IMR-90 (cell line): ENCODE measurements around the gene WASL. TPM values are rescaled to one million over a fixed set of nuclear protein-coding genes. Genes with fewer than 3 reads are reported as not detected.

Source experiments
- ATAC-seq: fragments of 200-7000 bp; cut with Tn5 transposase; 2 replicates; pipeline ENCODE4 v1.9.1; 2020; ENCODE audit warnings: low read depth, mild to moderate bottlenecking, moderate library complexity
- BruUV-seq: library from RNA; stranded (reverse); fragments of 400-500 nt; replicated peaks from 2 replicates; lab custom pipeline; 2021; lab: Mats Ljungman, UMichigan
- CTCF ChIA-PET: fragments of 300-600 bp; formaldehyde crosslinking; extraction: SDS; loops from one replicate; lab custom pipeline; 2021; ENCODE audit warnings: antibody characterized with exemption; lab: Yijun Ruan, JAX
- POLR2A ChIA-PET: fragments of 300-600 bp; sonication (Branson Sonifier 250); formaldehyde crosslinking; loops from one replicate; lab custom pipeline; 2022; ENCODE audit warnings: antibody characterized with exemption; ENCODE audit not compliant: unreplicated experiment; lab: Charles Lee
- DNase-seq: peaks from one replicate; pipeline ENCODE4 v3.0.0; 2013
- H2AFZ ChIP-seq: replicated peaks from 2 replicates; pipeline ENCODE3; 2013; ENCODE audit warnings: low read length, mild to moderate bottlenecking; ENCODE audit not compliant: poor library complexity
- H2AK5ac ChIP-seq: 2 replicates; pipeline ENCODE4 v1.6.1; 2013; ENCODE audit warnings: low read depth, low read length, inconsistent platforms
- H2AK9ac ChIP-seq: replicated peaks from 2 replicates; pipeline ENCODE3; 2013; ENCODE audit warnings: mild to moderate bottlenecking, low read depth, low read length, moderate library complexity; ENCODE audit not compliant: poor library complexity
- H2BK120ac ChIP-seq: 2 replicates; pipeline ENCODE4 v1.6.1; 2013; ENCODE audit warnings: low read depth, low read length, inconsistent platforms
- H2BK15ac ChIP-seq: 3 replicates; pipeline ENCODE4 v1.6.1; 2013; ENCODE audit warnings: low read depth, low read length, inconsistent platforms
- H2BK20ac ChIP-seq: 2 replicates; pipeline ENCODE4 v1.6.1; 2013; ENCODE audit warnings: low read depth, mild to moderate bottlenecking, inconsistent platforms, low read length, moderate library complexity
- H2BK5ac ChIP-seq: 2 replicates; pipeline ENCODE4 v1.6.1; 2013; ENCODE audit warnings: mild to moderate bottlenecking, low read depth, low read length, inconsistent platforms; ENCODE audit not compliant: poor library complexity, severe bottlenecking
- H3K14ac ChIP-seq: replicated peaks from 2 replicates; pipeline ENCODE4 v1.6.1; 2013; ENCODE audit warnings: low read depth, low read length, inconsistent platforms
- H3K18ac ChIP-seq: 2 replicates; pipeline ENCODE4 v1.6.1; 2013; ENCODE audit warnings: low read depth, low read length, control low read depth
- H3K23ac ChIP-seq: 2 replicates; pipeline ENCODE4 v1.6.1; 2013; ENCODE audit warnings: low read depth, low read length, inconsistent platforms
- H3K27ac ChIP-seq: 2 replicates; pipeline ENCODE4 v1.5.1; 2013; ENCODE audit warnings: mild to moderate bottlenecking, control low read depth, low read length; ENCODE audit not compliant: insufficient read depth
- H3K27me3 ChIP-seq: 2 replicates; pipeline ENCODE4 v1.6.1; 2013; ENCODE audit warnings: low read length; ENCODE audit not compliant: control insufficient read depth, insufficient read depth
- H3K36me3 ChIP-seq: 2 replicates; pipeline ENCODE4 v1.6.1; 2013; ENCODE audit warnings: low read length, mixed read lengths; ENCODE audit not compliant: control insufficient read depth, insufficient read depth
- H3K4ac ChIP-seq: 2 replicates; pipeline ENCODE4 v1.6.1; 2013; ENCODE audit warnings: low read depth, low read length, inconsistent platforms
- H3K4me1 ChIP-seq: 2 replicates; pipeline ENCODE4 v1.6.1; 2013; ENCODE audit warnings: low read length, mixed read lengths; ENCODE audit not compliant: control insufficient read depth, insufficient read depth
- H3K4me2 ChIP-seq: 2 replicates; pipeline ENCODE4 v1.6.1; 2013; ENCODE audit warnings: low read depth, mild to moderate bottlenecking, control low read depth, low read length, moderate library complexity
- H3K4me3 ChIP-seq: 2 replicates; pipeline ENCODE4 v1.5.1; 2013; ENCODE audit warnings: low read depth, mild to moderate bottlenecking, control low read depth, low read length, moderate library complexity; ENCODE audit not compliant: insufficient read depth
- H3K56ac ChIP-seq: 2 replicates; pipeline ENCODE4 v1.6.1; 2013; ENCODE audit warnings: low read length, inconsistent platforms; ENCODE audit not compliant: insufficient read depth; ENCODE audit errors: extremely low read depth
- H3K79me1 ChIP-seq, 2 experiments: 2 replicates each; pipeline ENCODE4 v1.6.1; 2013; ENCODE audit warnings: low read length in 2 of 2, inconsistent platforms in 1 of 2, low read depth in 1 of 2
- H3K9ac ChIP-seq: 2 replicates; pipeline ENCODE4 v1.6.1; 2013; ENCODE audit warnings: low read depth, low read length, control low read depth
- H3K9me1 ChIP-seq: 2 replicates; pipeline ENCODE4 v1.6.1; 2013; ENCODE audit warnings: low read length, inconsistent platforms; ENCODE audit not compliant: insufficient read depth
- H3K9me3 ChIP-seq: 2 replicates; pipeline ENCODE4 v1.6.1; 2013; ENCODE audit warnings: low read length; ENCODE audit not compliant: control insufficient read depth, insufficient read depth
- H4K20me1 ChIP-seq: 2 replicates; pipeline ENCODE4 v1.6.1; 2013; ENCODE audit warnings: low read length, inconsistent platforms; ENCODE audit not compliant: insufficient read depth
- H4K5ac ChIP-seq: 2 replicates; pipeline ENCODE4 v1.6.1; 2013; ENCODE audit warnings: mild to moderate bottlenecking, low read depth, low read length, control low read depth
- H4K8ac ChIP-seq, 2 experiments: 2 replicates each; pipeline ENCODE4 v1.6.1; 2013; ENCODE audit warnings: low read depth in 2 of 2, low read length in 2 of 2, control low read depth in 1 of 2, inconsistent platforms in 1 of 2
- H4K91ac ChIP-seq: 2 replicates; pipeline ENCODE4 v1.6.1; 2013; ENCODE audit warnings: low read depth, low read length, inconsistent platforms; ENCODE audit not compliant: insufficient read depth
- CEBPB ChIP-seq: IDR thresholded peaks from 2 replicates; pipeline ENCODE4 v1.6.1; 2012; ENCODE audit warnings: low read depth, low read length, improper control_type of control experiment
- CHD1 ChIP-seq: IDR thresholded peaks from 2 replicates; pipeline ENCODE4 v1.6.1; 2012; ENCODE audit warnings: low read depth, low read length, improper control_type of control experiment
- MAFK ChIP-seq: IDR thresholded peaks from 2 replicates; pipeline ENCODE4 v1.6.1; 2012; ENCODE audit warnings: low read depth, low read length, improper control_type of control experiment
- NFE2L2 ChIP-seq: fragments of 150-350 bp; IDR thresholded peaks from 2 replicates; pipeline ENCODE4 v1.6.1; 2016; ENCODE audit warnings: low read depth, mild to moderate bottlenecking, low read length
- POLR2A ChIP-seq: IDR thresholded peaks from 2 replicates; pipeline ENCODE4 v1.6.1; 2012; ENCODE audit warnings: mild to moderate bottlenecking, low read depth, low read length
- WGBS, 2 experiments: methylation state at CpG; one replicate each; pipeline versions ENCODE4 v1.1.5 to v1.1.7; 2013; ENCODE audit warnings: missing lambda C conversion rate in 2 of 2; ENCODE audit not compliant: insufficient read length in 1 of 2; ENCODE audit errors: extremely low coverage in 2 of 2; 5-methylcytosine and 5-hydroxymethylcytosine counted together
- dilution Hi-C: fragments of 300-500 bp; cut with HindIII; formaldehyde crosslinking; loops from one replicate; pipeline ENCODE4 v1.14.3; 2018; ENCODE audit warnings: low sequenced_read_pairs; ENCODE audit not compliant: unreplicated experiment
- in situ Hi-C: fragments of 300-500 bp; cut with MboI; formaldehyde crosslinking; loops from 3 replicates; pipeline ENCODE4 v1.14.3; 2019; ENCODE audit warnings: low sequenced_read_pairs, inconsistent platforms, mixed read lengths
- intact Hi-C: fragments of 100-400 bp; cut with micrococcal nuclease; formaldehyde crosslinking; loops from 2 replicates; pipeline ENCODE4 v1.10.0; 2022
- polyA plus RNA-seq, 3 experiments: library from polyadenylated mRNA; depleted of rRNA; stranded (reverse); fragments of >200 nt; gene quantifications; 2 replicates each; pipeline ENCODE4 v1.2.3, GENCODE V29; 2012; ENCODE audit warnings: low replicate concordance in 1 of 3
- total RNA-seq: library from RNA; depleted of rRNA; stranded (reverse); fragments of >200 nt; gene quantifications from 2 replicates; pipeline ENCODE4 v1.2.3, GENCODE V29; 2012
- TF ChIP-seq, protein P1 (sequence below): fragments of 150-350 bp; IDR thresholded peaks from 2 replicates; pipeline ENCODE4 v1.6.1; 2016; ENCODE audit warnings: low read depth, mild to moderate bottlenecking, low read length, moderate library complexity, borderline replicate concordance
- TF ChIP-seq, protein P2 (sequence below): fragments of 150-350 bp; IDR thresholded peaks from 2 replicates; pipeline ENCODE4 v1.6.1; 2017; ENCODE audit warnings: mild to moderate bottlenecking, antibody characterized with exemption, low read length, low read depth
- TF ChIP-seq, protein P3 (sequence below): conservative IDR thresholded peaks from 2 replicates; pipeline ENCODE4 v1.5.1; 2012; ENCODE audit warnings: mild to moderate bottlenecking, low read depth, low read length, improper control_type of control experiment

Gene WASL
- total and polyA plus RNA-seq, 2 of the 4 experiments (the other 2 are of a cell fraction), result 2.3 to 7.9 TPM

DNA sequence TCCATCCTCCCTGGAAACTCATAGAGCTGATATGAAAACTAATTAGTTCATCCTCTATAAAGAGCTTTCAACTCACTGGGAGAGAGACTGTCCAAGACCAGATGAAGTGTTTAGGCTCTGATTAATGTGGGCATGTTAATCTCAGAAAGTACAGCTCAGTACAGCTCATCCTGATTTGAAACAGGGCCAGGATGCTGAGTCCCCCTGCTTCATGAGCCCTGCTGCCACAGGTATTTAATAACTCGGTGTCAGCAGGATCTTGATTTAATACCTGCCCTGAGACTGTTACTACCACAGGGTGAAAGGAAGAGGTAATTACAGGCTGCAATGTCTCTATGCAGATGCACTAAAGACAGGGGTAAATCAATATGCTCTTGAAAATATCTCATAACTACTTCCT lies 82.3 kb downstream of the WASL start:
- Histone ChIP-seq H2BK20ac (no peak overlapping the region), H2BK120ac (no peak overlapping the region), H4K8ac (no peak overlapping the region), H3K4me1 (no peaks in the 10 kb centered on the region), H2AFZ (no peak overlapping the region), H3K36me3 (no peaks in the 10 kb centered on the region), H3K9me1 (no peaks in the 10 kb centered on the region), H4K20me1 (no peaks in the 10 kb centered on the region), H3K4me2 (no peak overlapping the region), H3K27me3 (no peaks in the 10 kb centered on the region; the same call in 1 of the 2 replicates), H3K9ac (no peak overlapping the region), H3K18ac (no peak overlapping the region), H4K5ac (no peak overlapping the region), H2AK5ac (no peak overlapping the region), H3K4me3 (no peak overlapping the region), H3K56ac (no peak overlapping the region), H3K9me3 (no peaks in the 10 kb centered on the region), H2AK9ac (no peak overlapping the region), H2BK5ac (no peak overlapping the region), H4K91ac (no peak overlapping the region), H3K14ac (no peak overlapping the region), H3K27ac (no peak overlapping the region), H3K23ac (no peak overlapping the region), H3K79me1 (no peaks in the 10 kb centered on the region), H3K4ac (no peak overlapping the region), H2BK15ac (no peak overlapping the region)
- no peak for ATAC-seq
- dilution Hi-C loops (no loop called here), in situ Hi-C loops (no loop called here), intact Hi-C loops (no loop called here)
- WGBS, 2 experiments, result no CpG with 5 or more reads among the region's 1 CpG
- no TSS peak for BruUV-seq
- POLR2A ChIA-PET, result no interaction called here
- CTCF ChIA-PET, result interaction anchor here (0.8 kb wide), 1 partner anchor 16 kb away, joined by 3 read pairs; no protein-coding TSS in a partner anchor
- DNase-seq, result no peak
- TF ChIP-seq POLR2A (no peak), CHD1 (no peak), NFE2L2 (no peak), CEBPB (no peak), MAFK (no peak)
- TF ChIP-seq, protein P1, sequence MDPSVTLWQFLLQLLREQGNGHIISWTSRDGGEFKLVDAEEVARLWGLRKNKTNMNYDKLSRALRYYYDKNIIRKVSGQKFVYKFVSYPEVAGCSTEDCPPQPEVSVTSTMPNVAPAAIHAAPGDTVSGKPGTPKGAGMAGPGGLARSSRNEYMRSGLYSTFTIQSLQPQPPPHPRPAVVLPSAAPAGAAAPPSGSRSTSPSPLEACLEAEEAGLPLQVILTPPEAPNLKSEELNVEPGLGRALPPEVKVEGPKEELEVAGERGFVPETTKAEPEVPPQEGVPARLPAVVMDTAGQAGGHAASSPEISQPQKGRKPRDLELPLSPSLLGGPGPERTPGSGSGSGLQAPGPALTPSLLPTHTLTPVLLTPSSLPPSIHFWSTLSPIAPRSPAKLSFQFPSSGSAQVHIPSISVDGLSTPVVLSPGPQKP, result no peak
- TF ChIP-seq, protein P2, sequence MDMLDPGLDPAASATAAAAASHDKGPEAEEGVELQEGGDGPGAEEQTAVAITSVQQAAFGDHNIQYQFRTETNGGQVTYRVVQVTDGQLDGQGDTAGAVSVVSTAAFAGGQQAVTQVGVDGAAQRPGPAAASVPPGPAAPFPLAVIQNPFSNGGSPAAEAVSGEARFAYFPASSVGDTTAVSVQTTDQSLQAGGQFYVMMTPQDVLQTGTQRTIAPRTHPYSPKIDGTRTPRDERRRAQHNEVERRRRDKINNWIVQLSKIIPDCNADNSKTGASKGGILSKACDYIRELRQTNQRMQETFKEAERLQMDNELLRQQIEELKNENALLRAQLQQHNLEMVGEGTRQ, result no peak
- TF ChIP-seq, protein P3, sequence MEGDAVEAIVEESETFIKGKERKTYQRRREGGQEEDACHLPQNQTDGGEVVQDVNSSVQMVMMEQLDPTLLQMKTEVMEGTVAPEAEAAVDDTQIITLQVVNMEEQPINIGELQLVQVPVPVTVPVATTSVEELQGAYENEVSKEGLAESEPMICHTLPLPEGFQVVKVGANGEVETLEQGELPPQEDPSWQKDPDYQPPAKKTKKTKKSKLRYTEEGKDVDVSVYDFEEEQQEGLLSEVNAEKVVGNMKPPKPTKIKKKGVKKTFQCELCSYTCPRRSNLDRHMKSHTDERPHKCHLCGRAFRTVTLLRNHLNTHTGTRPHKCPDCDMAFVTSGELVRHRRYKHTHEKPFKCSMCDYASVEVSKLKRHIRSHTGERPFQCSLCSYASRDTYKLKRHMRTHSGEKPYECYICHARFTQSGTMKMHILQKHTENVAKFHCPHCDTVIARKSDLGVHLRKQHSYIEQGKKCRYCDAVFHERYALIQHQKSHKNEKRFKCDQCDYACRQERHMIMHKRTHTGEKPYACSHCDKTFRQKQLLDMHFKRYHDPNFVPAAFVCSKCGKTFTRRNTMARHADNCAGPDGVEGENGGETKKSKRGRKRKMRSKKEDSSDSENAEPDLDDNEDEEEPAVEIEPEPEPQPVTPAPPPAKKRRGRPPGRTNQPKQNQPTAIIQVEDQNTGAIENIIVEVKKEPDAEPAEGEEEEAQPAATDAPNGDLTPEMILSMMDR, result no peak
